ENCODE results near the gene OSR1. TPM values are rescaled to one million over a fixed set of nuclear protein-coding genes. Genes with fewer than 3 reads are reported as not detected.
A peak's percentile ranks its signal among the peaks of the same experiment; 100 is the strongest.

OSR1 gene
- total RNA-seq, 2 experiments from 2014 or later: not detected

DNA sequence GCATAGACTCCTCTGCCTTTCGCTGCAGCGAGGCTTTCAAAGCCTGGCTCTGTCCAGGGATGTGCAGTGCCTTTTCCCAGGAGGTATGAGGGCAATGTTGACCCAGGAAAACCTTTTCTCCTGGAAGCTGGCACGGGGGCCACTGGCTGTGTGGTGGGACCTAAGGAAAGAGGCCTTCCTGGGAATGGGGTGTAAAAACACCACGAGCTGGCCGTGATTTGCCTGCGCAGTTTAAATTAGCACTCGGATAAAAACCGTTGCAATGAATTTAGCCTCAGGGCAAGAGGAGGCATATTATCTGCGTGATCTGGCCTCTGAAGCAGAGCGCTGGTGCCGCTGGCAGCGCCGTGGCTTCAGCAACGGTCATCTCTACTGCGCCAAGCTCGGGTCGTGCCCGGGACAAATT, 3.0 kb downstream of the OSR1 start:
- ATAC-seq (ENCODE audit: poor library complexity): no peak
- Mint-ChIP-seq H3K36me3 (ENCODE audit: low read depth) (no peaks in the 10 kb centered on the region), H3K9me3 (no peaks in the 10 kb centered on the region), H3K27ac (no peak overlapping the region), H3K4me3 (peak overlapping the region; percentile 63), H3K4me1 (ENCODE audit: low read depth) (peaks cover 61% of the 10 kb centered on the region), H3K27me3 (peaks cover 96% of the 10 kb centered on the region)
- no peak overlapping the region for H3K27ac ChIP-seq (ENCODE audit: low read depth in 1 of 2, low read length in 2 of 2)
- no peak overlapping the region for H3K4me3 ChIP-seq (ENCODE audit: low read length)
- H3K4me1 ChIP-seq (ENCODE audit: insufficient read depth, low read length): peaks cover 58% of the 10 kb centered on the region
- intact Hi-C loops (cut with DNase I, micrococcal nuclease): no loop called here
- DNase-seq: peak in 1 of 14 experiments; percentile 6
- CTCF ChIA-PET: no interaction called here
- POLR2A ChIA-PET: no interaction called here
- TF ChIP-seq, protein P1, sequence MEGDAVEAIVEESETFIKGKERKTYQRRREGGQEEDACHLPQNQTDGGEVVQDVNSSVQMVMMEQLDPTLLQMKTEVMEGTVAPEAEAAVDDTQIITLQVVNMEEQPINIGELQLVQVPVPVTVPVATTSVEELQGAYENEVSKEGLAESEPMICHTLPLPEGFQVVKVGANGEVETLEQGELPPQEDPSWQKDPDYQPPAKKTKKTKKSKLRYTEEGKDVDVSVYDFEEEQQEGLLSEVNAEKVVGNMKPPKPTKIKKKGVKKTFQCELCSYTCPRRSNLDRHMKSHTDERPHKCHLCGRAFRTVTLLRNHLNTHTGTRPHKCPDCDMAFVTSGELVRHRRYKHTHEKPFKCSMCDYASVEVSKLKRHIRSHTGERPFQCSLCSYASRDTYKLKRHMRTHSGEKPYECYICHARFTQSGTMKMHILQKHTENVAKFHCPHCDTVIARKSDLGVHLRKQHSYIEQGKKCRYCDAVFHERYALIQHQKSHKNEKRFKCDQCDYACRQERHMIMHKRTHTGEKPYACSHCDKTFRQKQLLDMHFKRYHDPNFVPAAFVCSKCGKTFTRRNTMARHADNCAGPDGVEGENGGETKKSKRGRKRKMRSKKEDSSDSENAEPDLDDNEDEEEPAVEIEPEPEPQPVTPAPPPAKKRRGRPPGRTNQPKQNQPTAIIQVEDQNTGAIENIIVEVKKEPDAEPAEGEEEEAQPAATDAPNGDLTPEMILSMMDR (IDR thresholded peaks at IDR 0.05): no peak
- H3K27me3 ChIP-seq (ENCODE audit: control insufficient read depth in 1 of 2, insufficient read depth in 2 of 2, low read length in 2 of 2): peaks cover 94 to 98% of the 10 kb centered on the region in 2 experiments
- peaks cover 0 to 45% of the 10 kb centered on the region in 2 experiments for H3K9me3 ChIP-seq (ENCODE audit: control insufficient read depth in 1 of 2, insufficient read depth in 1 of 2, low read length in 2 of 2)
- no peaks in the 10 kb centered on the region for H3K36me3 ChIP-seq (ENCODE audit: insufficient read depth, low read length)

DNA sequence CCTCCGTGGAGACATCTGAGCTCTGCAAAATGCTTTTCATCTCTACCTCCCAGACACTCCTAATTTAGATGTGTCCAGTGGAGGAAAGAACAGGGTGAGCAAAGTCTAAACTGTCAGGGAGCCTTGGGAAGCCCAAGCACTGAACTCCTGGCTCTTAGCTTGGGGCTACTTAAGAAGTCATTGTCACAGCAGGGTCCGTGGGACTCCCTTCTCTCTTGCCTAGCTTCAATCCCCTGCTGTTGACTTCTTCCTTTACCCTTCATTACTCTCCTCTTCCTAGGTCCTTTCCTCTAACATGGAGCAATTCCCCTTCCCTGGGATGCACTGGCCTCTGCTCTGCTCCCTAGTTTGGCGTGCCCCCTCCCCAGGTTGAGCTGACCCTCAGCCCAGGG, 3.4 kb downstream of the OSR1 start:
- POLR2A ChIA-PET: no interaction called here
- Mint-ChIP-seq H3K27ac (no peak overlapping the region), H3K27me3 (peaks cover 93% of the 10 kb centered on the region), H3K4me3 (no peak overlapping the region), H3K9me3 (no peaks in the 10 kb centered on the region), H3K4me1 (ENCODE audit: low read depth) (peaks cover 56% of the 10 kb centered on the region), H3K36me3 (ENCODE audit: low read depth) (no peaks in the 10 kb centered on the region)
- no peak for ATAC-seq (ENCODE audit: poor library complexity)
- no peaks in the 10 kb centered on the region for H3K36me3 ChIP-seq (ENCODE audit: insufficient read depth, low read length)
- peaks cover 0 to 49% of the 10 kb centered on the region in 2 experiments for H3K9me3 ChIP-seq (ENCODE audit: control insufficient read depth in 1 of 2, insufficient read depth in 1 of 2, low read length in 2 of 2)
- CTCF ChIA-PET: interaction anchor here (0.9 kb wide), 1 partner anchor 10 kb away, joined by 3 read pairs; no protein-coding TSS in a partner anchor
- DNase-seq: no peak
- peaks cover 62% of the 10 kb centered on the region for H3K4me1 ChIP-seq (ENCODE audit: insufficient read depth, low read length)
- intact Hi-C loops (cut with DNase I, micrococcal nuclease): no loop called here
- no peak overlapping the region for H3K27ac ChIP-seq (ENCODE audit: low read depth in 1 of 2, low read length in 2 of 2)
- TF ChIP-seq, protein P1 (IDR thresholded peaks at IDR 0.05): no peak
- H3K4me3 ChIP-seq (ENCODE audit: low read length): no peak overlapping the region
- peaks cover 94 to 98% of the 10 kb centered on the region in 2 experiments for H3K27me3 ChIP-seq (ENCODE audit: control insufficient read depth in 1 of 2, insufficient read depth in 2 of 2, low read length in 2 of 2)

- H3K27me3 ChIP-seq (ENCODE audit: control insufficient read depth in 1 of 2, insufficient read depth in 2 of 2, low read length in 2 of 2): peaks cover 94 to 98% of the 10 kb centered on the region in 2 experiments
- Mint-ChIP-seq H3K27ac (no peak overlapping the region), H3K4me3 (no peak overlapping the region), H3K4me1 (ENCODE audit: low read depth) (peaks cover 58% of the 10 kb centered on the region), H3K27me3 (peaks cover 93% of the 10 kb centered on the region), H3K36me3 (ENCODE audit: low read depth) (no peaks in the 10 kb centered on the region), H3K9me3 (no peaks in the 10 kb centered on the region)
- intact Hi-C loops (cut with DNase I, micrococcal nuclease): loop anchor here in 1 of 2 experiments (5.0 kb wide), 1 partner anchor 1601 kb away; the partner anchor contains the start of genes GEN1 and SMC6
- H3K4me1 ChIP-seq (ENCODE audit: insufficient read depth, low read length): peaks cover 60% of the 10 kb centered on the region
- DNase-seq (no peak), ATAC-seq (ENCODE audit: poor library complexity) (no peak)
- TF ChIP-seq, protein P1 (IDR thresholded peaks at IDR 0.05): no peak
- no peaks in the 10 kb centered on the region for H3K36me3 ChIP-seq (ENCODE audit: insufficient read depth, low read length)
- ChIA-PET CTCF (no interaction called here), POLR2A (no interaction called here)
- no peak overlapping the region for H3K4me3 ChIP-seq (ENCODE audit: low read length)
- no peak overlapping the region for H3K27ac ChIP-seq (ENCODE audit: low read depth in 1 of 2, low read length in 2 of 2)
- H3K9me3 ChIP-seq (ENCODE audit: control insufficient read depth in 1 of 2, insufficient read depth in 1 of 2, low read length in 2 of 2): peaks cover 0 to 55% of the 10 kb centered on the region in 2 experiments
These were observed 4.7 kb downstream of the OSR1 start for GRCh38 chr2:19353721-19354050.

Data from CD4-positive, alpha-beta T cell (primary cell).